PC-9 (cell line): ENCODE results near the gene ARHGDIB. TPM values are rescaled to one million over a fixed set of nuclear protein-coding genes. Genes with fewer than 3 reads are reported as not detected.

Source experiments
- BruUV-seq: library from RNA; stranded (reverse); fragments of 400-500 nt; replicated peaks from 2 replicates; lab custom pipeline; 2021; lab: Mats Ljungman, UMichigan
- CTCF ChIA-PET: fragments of 300-600 bp; sonication (Branson Sonifier 250); formaldehyde crosslinking; loops from one replicate; lab custom pipeline; 2022; ENCODE audit warnings: antibody characterized with exemption; lab: Charles Lee
- POLR2A ChIA-PET: fragments of 300-600 bp; sonication (Branson Sonifier 250); formaldehyde crosslinking; loops from one replicate; lab custom pipeline; 2022; ENCODE audit warnings: antibody characterized with exemption; ENCODE audit not compliant: unreplicated experiment; lab: Charles Lee
- DNase-seq, 2 experiments: peaks; one replicate each; pipeline versions ENCODE4 v3.0.0 to v3.0.0-alpha.2; 2015 to 2022; ENCODE audit warnings: mixed read lengths in 1 of 2
- H2AFZ ChIP-seq: fragments of 200-600 bp; sonication (generic); 2 replicates; pipeline ENCODE4 v1.8.1; 2017; ENCODE audit warnings: antibody characterized with exemption
- H3F3A ChIP-seq: fragments of 200-600 bp; sonication (generic); 2 replicates; pipeline ENCODE4 v1.8.1; 2017; ENCODE audit warnings: antibody characterized with exemption, mild to moderate bottlenecking, low read depth; ENCODE audit not compliant: insufficient read depth
- H3K27ac ChIP-seq: fragments of 200-600 bp; sonication (generic); 2 replicates; pipeline ENCODE4 v1.6.1; 2016; ENCODE audit warnings: mixed run types
- H3K27me3 ChIP-seq: fragments of 200-600 bp; sonication (generic); 2 replicates; pipeline ENCODE4 v1.6.1; 2016; ENCODE audit warnings: low read depth, mixed run types; ENCODE audit not compliant: insufficient read depth
- H3K36me3 ChIP-seq: fragments of 200-600 bp; sonication (generic); 2 replicates; pipeline ENCODE4 v1.6.1; 2016; ENCODE audit warnings: low read depth, mixed run types
- H3K4me1 ChIP-seq: fragments of 200-600 bp; sonication (generic); replicated peaks from 2 replicates; pipeline ENCODE4 v1.6.1; 2016; ENCODE audit warnings: mixed run types; ENCODE audit not compliant: insufficient read depth
- H3K4me2 ChIP-seq: fragments of 200-600 bp; sonication (generic); 2 replicates; pipeline ENCODE4 v1.6.1; 2017; ENCODE audit warnings: mixed run types
- H3K4me3 ChIP-seq: fragments of 200-600 bp; sonication (generic); 2 replicates; pipeline ENCODE4 v1.6.1; 2016; ENCODE audit warnings: mixed run types
- H3K79me2 ChIP-seq: fragments of 200-600 bp; sonication (generic); 2 replicates; pipeline ENCODE4 v1.6.1; 2017; ENCODE audit warnings: low read depth, mixed run types
- H3K9me2 ChIP-seq: fragments of 200-600 bp; sonication (generic); 2 replicates; pipeline ENCODE4 v1.8.1; 2017; ENCODE audit warnings: mild to moderate bottlenecking; ENCODE audit not compliant: insufficient read depth
- H3K9me3 ChIP-seq: fragments of 200-600 bp; sonication (generic); 2 replicates; pipeline ENCODE4 v1.8.1; 2016; ENCODE audit warnings: low read depth; ENCODE audit not compliant: insufficient read depth
- H4K20me1 ChIP-seq: fragments of 200-600 bp; sonication (generic); 2 replicates; pipeline ENCODE4 v1.8.1; 2017; ENCODE audit not compliant: insufficient read depth
- CTCF ChIP-seq: fragments of 200-600 bp; sonication (generic); conservative IDR thresholded peaks from 2 replicates; pipeline ENCODE4 v1.6.1; 2017; ENCODE audit warnings: mixed run types, antibody characterized with exemption, mild to moderate bottlenecking, moderate library complexity
- EZH2 ChIP-seq: fragments of 200-600 bp; sonication (generic); IDR thresholded peaks from 2 replicates; pipeline ENCODE4 v1.8.0; 2017; ENCODE audit warnings: antibody characterized with exemption, low read depth
- intact Hi-C: fragments of 100-400 bp; cut with micrococcal nuclease; formaldehyde crosslinking; loops from one replicate; pipeline ENCODE4 v1.10.0; 2022; ENCODE audit not compliant: unreplicated experiment
- total RNA-seq: library from RNA; stranded (reverse); gene quantifications from 2 replicates; pipeline ENCODE4 v1.2.3, GENCODE V29; 2021

The ARHGDIB gene
- total RNA-seq, 1 experiment from 2014 or later: 470 TPM

DNA sequence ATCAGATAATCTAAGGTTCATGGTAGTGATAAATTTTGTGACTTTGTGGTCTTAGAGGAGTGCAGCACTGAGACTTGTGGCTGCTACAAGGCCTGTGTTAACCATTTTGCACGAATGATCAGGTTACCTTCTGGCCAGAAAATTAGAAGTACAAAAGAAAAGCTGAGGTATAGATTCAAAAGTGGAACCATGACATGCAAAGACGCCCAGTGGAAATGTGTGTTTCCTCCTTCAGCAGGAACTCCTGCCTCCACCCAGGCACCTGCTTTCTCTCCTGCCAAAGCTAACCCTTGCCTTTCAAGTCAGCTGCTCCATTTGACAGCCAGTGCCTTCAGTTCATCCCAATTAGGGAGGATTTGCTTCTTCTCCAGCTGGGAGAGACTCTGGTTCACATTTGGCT, 21.6 kb upstream of the ARHGDIB start:
- H3K27me3 ChIP-seq: no peaks in the 10 kb centered on the region
- no peak overlapping the region for H3K4me2 ChIP-seq
- no peaks in the 10 kb centered on the region for H3K79me2 ChIP-seq
- H2AFZ ChIP-seq: no peak overlapping the region
- TF ChIP-seq EZH2: no peak
- TF ChIP-seq CTCF: no peak
- no peak overlapping the region for H3K4me3 ChIP-seq
- no peaks in the 10 kb centered on the region for H3K4me1 ChIP-seq
- ChIA-PET CTCF (no interaction called here), POLR2A (no interaction called here)
- no peaks in the 10 kb centered on the region for H3K9me2 ChIP-seq
- H3K27ac ChIP-seq: no peak overlapping the region
- H3K9me3 ChIP-seq: no peaks in the 10 kb centered on the region
- no TSS peak for BruUV-seq
- no peaks in the 10 kb centered on the region for H3F3A ChIP-seq
- H4K20me1 ChIP-seq: no peaks in the 10 kb centered on the region
- H3K36me3 ChIP-seq: no peaks in the 10 kb centered on the region
- no peak for DNase-seq
- intact Hi-C loops: no loop called here

GRCh38 chr12:14982562-14982961, 21.2 kb upstream of the ARHGDIB start:
- Histone ChIP-seq H4K20me1 (no peaks in the 10 kb centered on the region), H3K27ac (no peak overlapping the region), H3K4me2 (no peak overlapping the region), H3K9me2 (no peaks in the 10 kb centered on the region), H3K4me3 (no peak overlapping the region), H3F3A (no peaks in the 10 kb centered on the region), H3K36me3 (no peaks in the 10 kb centered on the region), H2AFZ (no peak overlapping the region), H3K27me3 (no peaks in the 10 kb centered on the region), H3K4me1 (no peaks in the 10 kb centered on the region), H3K79me2 (no peaks in the 10 kb centered on the region), H3K9me3 (no peaks in the 10 kb centered on the region)
- no TSS peak for BruUV-seq
- no peak for TF ChIP-seq EZH2
- no peak for TF ChIP-seq CTCF
- POLR2A ChIA-PET: no interaction called here
- no peak for DNase-seq
- intact Hi-C loops: no loop called here
- CTCF ChIA-PET: no interaction called here

DNA sequence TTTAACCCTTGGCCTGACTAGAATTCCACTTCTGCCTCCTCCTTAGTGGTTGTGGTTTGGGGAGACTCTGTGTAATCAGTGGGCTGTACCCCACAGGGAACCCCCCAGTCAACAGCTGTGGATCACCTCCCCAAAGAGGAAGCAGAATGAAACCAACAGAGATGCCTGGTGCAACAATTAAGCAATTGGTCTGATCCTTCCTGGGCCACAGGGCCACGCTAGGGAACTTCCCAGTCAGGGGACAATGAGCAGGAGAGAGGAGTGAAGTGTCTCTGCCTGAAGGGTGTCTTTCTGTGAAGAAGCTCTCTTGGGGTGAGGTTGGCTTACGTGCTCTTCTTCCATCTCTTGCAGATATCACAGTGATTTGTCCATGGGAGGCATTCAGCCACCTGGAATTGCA, 19.6 kb upstream of the ARHGDIB start:
- Histone ChIP-seq H3K79me2 (no peaks in the 10 kb centered on the region), H3K4me1 (no peaks in the 10 kb centered on the region), H3K27ac (no peak overlapping the region), H3K27me3 (no peaks in the 10 kb centered on the region), H4K20me1 (no peaks in the 10 kb centered on the region), H3F3A (no peaks in the 10 kb centered on the region), H3K4me3 (no peak overlapping the region), H3K36me3 (no peaks in the 10 kb centered on the region), H3K9me2 (no peaks in the 10 kb centered on the region), H2AFZ (no peak overlapping the region), H3K4me2 (no peak overlapping the region), H3K9me3 (no peaks in the 10 kb centered on the region)
- no TSS peak for BruUV-seq
- DNase-seq: no peak
- CTCF ChIA-PET: interaction anchor here (0.6 kb wide), 1 partner anchor 601 kb away, joined by 3 read pairs; no protein-coding TSS in a partner anchor
- POLR2A ChIA-PET: no interaction called here
- intact Hi-C loops: no loop called here
- TF ChIP-seq CTCF (no peak), EZH2 (no peak)
